BE2C (cell line): Measurements from ENCODE around the gene MBNL1.

Experiments
- DNase-seq: peaks from one replicate; pipeline ENCODE4 v3.0.0-alpha.2; 2020
- H3K27me3 ChIP-seq: fragments of 250-450 bp; sonication (Bioruptor Pico); 2 replicates; pipeline ENCODE4 v1.5.1; 2020; ENCODE audit warnings: mild to moderate bottlenecking
- H3K36me3 ChIP-seq: fragments of 250-450 bp; sonication (Bioruptor Pico); 2 replicates; pipeline ENCODE4 v1.5.1; 2020; ENCODE audit warnings: mild to moderate bottlenecking
- H3K4me1 ChIP-seq: fragments of 250-450 bp; sonication (Bioruptor Pico); 2 replicates; pipeline ENCODE4 v1.5.1; 2020
- H3K4me3 ChIP-seq: 2 replicates; pipeline ENCODE4 v1.5.1; 2011; ENCODE audit warnings: low read depth, low read length
- H3K9me3 ChIP-seq: fragments of 250-450 bp; sonication (Bioruptor Pico); 2 replicates; pipeline ENCODE4 v1.5.1; 2020
- TF ChIP-seq, protein P1 (sequence below): IDR thresholded peaks from 2 replicates; pipeline ENCODE4 v1.5.1; 2012; ENCODE audit warnings: mild to moderate bottlenecking, low read depth, low read length

The MBNL1 gene

DNA sequence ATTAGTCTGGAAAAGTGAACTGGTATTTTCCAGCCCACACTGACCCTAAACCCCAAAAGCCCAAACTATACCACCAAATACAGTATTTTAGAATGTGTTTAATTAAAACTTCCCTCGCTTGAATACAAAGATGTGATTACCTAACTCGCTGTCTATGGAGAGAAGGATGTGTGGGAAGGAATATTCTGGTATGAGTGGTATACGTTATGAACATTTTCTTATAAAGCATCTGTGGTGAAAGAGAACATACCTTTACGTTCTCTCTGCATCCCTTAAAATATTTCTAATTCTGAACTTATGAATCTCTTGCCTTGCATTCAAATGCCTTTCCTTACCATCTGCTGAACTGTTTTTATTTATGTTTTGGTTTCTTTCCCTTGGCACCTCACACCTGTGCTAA, 201.4 kb downstream of the MBNL1 start:
- H3K36me3 ChIP-seq, result no peaks in the 10 kb centered on the region
- TF ChIP-seq, protein P1, sequence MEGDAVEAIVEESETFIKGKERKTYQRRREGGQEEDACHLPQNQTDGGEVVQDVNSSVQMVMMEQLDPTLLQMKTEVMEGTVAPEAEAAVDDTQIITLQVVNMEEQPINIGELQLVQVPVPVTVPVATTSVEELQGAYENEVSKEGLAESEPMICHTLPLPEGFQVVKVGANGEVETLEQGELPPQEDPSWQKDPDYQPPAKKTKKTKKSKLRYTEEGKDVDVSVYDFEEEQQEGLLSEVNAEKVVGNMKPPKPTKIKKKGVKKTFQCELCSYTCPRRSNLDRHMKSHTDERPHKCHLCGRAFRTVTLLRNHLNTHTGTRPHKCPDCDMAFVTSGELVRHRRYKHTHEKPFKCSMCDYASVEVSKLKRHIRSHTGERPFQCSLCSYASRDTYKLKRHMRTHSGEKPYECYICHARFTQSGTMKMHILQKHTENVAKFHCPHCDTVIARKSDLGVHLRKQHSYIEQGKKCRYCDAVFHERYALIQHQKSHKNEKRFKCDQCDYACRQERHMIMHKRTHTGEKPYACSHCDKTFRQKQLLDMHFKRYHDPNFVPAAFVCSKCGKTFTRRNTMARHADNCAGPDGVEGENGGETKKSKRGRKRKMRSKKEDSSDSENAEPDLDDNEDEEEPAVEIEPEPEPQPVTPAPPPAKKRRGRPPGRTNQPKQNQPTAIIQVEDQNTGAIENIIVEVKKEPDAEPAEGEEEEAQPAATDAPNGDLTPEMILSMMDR, result no peak
- H3K4me1 ChIP-seq, result no peaks in the 10 kb centered on the region
- no peak overlapping the region for H3K4me3 ChIP-seq
- no peaks in the 10 kb centered on the region for H3K9me3 ChIP-seq
- no peak for DNase-seq
- no peaks in the 10 kb centered on the region for H3K27me3 ChIP-seq

DNA sequence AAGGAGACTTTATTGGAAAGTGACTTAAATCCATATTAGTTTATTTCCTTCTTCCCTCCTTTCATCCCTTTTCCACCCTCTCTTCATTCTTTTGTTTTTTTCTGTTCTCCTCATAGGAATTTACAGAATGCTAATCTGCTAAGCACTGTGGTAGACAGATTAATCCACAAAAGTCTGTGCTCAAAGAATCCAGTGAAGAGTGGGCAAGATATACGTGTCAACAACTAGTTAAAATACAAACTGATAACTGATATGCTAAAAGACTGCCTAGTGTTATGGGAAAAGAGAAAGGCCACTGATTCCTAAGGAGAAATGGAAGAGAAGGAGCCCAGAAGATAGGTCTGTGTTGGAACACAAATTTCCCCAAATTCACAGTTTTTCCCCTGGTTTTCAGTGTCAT, 202.2 kb downstream of the MBNL1 start:
- Histone ChIP-seq H3K27me3 (no peaks in the 10 kb centered on the region), H3K9me3 (no peaks in the 10 kb centered on the region), H3K4me3 (no peak overlapping the region), H3K4me1 (no peaks in the 10 kb centered on the region), H3K36me3 (no peaks in the 10 kb centered on the region)
- TF ChIP-seq, protein P1, result no peak
- DNase-seq, result no peak

DNA sequence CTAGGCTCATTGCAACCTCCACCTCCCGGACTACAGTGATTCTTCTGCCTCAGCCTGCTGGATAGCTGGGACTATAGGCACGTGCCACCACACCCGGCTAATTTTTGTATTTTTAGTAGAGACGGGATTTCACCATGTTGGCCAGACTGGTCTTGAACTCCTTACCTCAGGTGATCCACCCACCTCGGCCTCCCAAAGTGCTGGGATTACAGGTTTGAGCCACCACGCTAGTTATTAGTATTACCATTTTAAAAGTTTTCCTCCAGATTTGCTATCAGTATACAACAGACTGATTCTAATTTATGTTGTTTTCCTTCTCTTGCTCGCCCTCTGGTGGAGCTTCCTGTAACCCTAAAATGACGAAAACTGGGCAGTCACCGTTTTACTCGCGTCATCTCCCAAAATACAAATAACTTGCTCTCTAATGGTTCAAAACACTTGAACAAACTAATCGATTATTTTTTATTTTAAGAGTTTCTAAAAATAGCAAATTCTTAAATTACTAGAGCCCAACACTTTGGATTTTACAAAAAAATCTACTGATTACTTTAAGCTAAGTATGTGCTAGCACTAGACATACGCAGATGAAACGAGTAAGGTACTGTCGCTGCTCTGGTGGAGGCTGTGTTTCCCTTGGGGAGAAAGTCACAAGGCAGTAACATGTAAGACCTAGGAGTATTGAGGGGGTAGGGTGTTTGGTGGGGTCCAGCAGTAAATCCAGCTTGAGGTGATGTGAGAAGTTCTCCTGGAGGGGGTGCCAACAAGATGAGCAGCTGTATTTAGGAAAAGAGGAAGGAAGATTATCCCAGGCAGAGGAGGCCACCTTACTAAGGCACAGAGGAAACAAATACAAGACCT, 203.3 kb downstream of the MBNL1 start:
- peak; percentile 60 for DNase-seq
- Histone ChIP-seq H3K4me1 (no peaks in the 10 kb centered on the region), H3K9me3 (no peaks in the 10 kb centered on the region), H3K36me3 (no peaks in the 10 kb centered on the region), H3K4me3 (peak overlapping the region; percentile 36), H3K27me3 (no peaks in the 10 kb centered on the region)
- TF ChIP-seq, protein P1, result peak; percentile 78

DNA sequence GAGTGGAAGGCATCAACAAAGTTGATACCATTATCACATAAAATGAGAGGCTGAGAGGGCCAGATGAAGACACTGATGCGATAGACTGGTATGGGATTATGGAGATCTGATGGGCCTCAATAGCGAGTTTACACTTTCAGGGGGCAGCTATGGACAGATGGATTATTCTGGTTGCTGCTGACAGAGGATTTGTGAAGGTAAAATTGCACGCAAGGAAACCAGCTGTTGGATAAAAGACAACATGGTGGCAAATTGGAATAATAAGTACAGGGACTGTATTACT, 203.9 kb downstream of the MBNL1 start:
- no peaks in the 10 kb centered on the region for H3K4me1 ChIP-seq
- H3K27me3 ChIP-seq, result no peaks in the 10 kb centered on the region
- DNase-seq, result no peak
- no peaks in the 10 kb centered on the region for H3K9me3 ChIP-seq
- H3K4me3 ChIP-seq, result no peak overlapping the region
- TF ChIP-seq, protein P1, result no peak
- no peaks in the 10 kb centered on the region for H3K36me3 ChIP-seq

DNA sequence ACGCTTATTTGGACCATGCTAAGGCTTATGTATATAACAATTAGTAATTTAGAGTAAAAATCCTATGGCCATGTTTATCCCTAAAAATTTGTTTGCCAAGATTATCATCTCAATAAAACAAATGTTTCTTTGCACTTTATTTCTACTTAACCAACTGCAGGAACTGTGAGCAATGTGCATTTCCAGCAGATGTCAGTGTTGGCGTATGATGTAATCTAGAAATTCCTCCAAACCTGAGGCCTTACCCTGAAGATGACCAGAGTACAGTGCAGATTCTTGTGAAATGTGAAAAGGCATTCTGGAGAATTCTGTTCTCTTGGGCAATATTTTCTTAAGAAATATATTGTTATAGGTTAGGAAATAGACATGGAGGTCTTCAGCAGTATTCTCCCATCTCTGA, 205.9 kb downstream of the MBNL1 start:
- no peaks in the 10 kb centered on the region for H3K36me3 ChIP-seq

DNA sequence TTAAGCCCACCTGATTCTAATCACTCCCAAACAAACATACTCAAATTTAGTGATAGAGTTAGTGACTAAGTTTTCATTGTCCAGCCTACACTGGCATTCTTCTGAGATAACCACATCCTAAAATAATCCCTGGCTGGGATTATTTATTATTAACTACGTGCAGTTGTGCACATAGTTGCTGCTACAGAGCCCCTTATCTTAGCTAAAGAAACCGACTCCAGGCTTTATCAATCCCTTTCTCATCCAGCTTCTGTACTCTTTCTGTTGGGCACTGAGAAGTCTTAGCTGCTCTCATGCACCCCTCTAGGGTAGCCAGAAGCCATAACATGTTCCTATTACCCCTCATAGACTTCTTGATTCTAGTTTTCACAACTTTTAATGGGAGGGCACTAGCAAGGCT, 208.7 kb downstream of the MBNL1 start:
- no peak for DNase-seq
- no peak overlapping the region for H3K4me3 ChIP-seq
- no peaks in the 10 kb centered on the region for H3K9me3 ChIP-seq
- no peaks in the 10 kb centered on the region for H3K4me1 ChIP-seq
- no peaks in the 10 kb centered on the region for H3K27me3 ChIP-seq
- no peaks in the 10 kb centered on the region for H3K36me3 ChIP-seq
- TF ChIP-seq, protein P1, result no peak

More for the DNA sequence above, 205.9 kb downstream of the MBNL1 start:
- H3K27me3 ChIP-seq, result no peaks in the 10 kb centered on the region
- H3K4me3 ChIP-seq, result no peak overlapping the region
- peak; percentile 23 for DNase-seq
- TF ChIP-seq, protein P1, result peak; percentile 73
- H3K9me3 ChIP-seq, result no peaks in the 10 kb centered on the region
- H3K4me1 ChIP-seq, result no peaks in the 10 kb centered on the region
